H1 (cell line): ENCODE measurements around the gene CASZ1. TPM values are rescaled to one million over a fixed set of nuclear protein-coding genes. Genes with fewer than 3 reads are reported as not detected.
A peak's percentile ranks its signal among the peaks of the same experiment; 100 is the strongest.

Source experiments
- CTCF ChIA-PET: fragments of 300-600 bp; sonication (Branson Sonifier 250); formaldehyde crosslinking; loops from one replicate; lab custom pipeline; 2021; ENCODE audit not compliant: partially characterized antibody; lab: Charles Lee
- POLR2A ChIA-PET: fragments of 300-600 bp; sonication (Branson Sonifier 250); formaldehyde crosslinking; loops from one replicate; lab custom pipeline; 2021; ENCODE audit warnings: inconsistent platforms; ENCODE audit not compliant: partially characterized antibody; lab: Charles Lee
- DNase-seq, 2 experiments: peaks; one replicate each; pipeline versions ENCODE4 v3.0.0 to v3.0.0-alpha.2; 2010 to 2022; ENCODE audit warnings: low spot score in 2 of 2, low read depth in 1 of 2, mixed read lengths in 1 of 2
- FAIRE-seq: peaks from 2 replicates; lab custom pipeline; 2011; peaks lifted over from hg19 to GRCh38; lab: Jason Lieb, UNC
- H2AFZ ChIP-seq: 2 replicates; pipeline ENCODE4 v1.8.1; 2012; ENCODE audit warnings: low read length, inconsistent platforms
- H2AK5ac ChIP-seq: 2 replicates; pipeline ENCODE4 v1.6.1; 2013; ENCODE audit warnings: low read depth, low read length
- H2BK120ac ChIP-seq: replicated peaks from 2 replicates; pipeline ENCODE3; 2013; ENCODE audit warnings: low read depth, low read length, inconsistent platforms
- H2BK12ac ChIP-seq: 2 replicates; pipeline ENCODE4 v1.6.1; 2013; ENCODE audit warnings: low read depth, low read length
- H2BK15ac ChIP-seq: 2 replicates; pipeline ENCODE4 v1.6.1; 2013; ENCODE audit warnings: low read length
- H2BK20ac ChIP-seq: 2 replicates; pipeline ENCODE4 v1.6.1; 2013; ENCODE audit warnings: low read length
- H2BK5ac ChIP-seq: 2 replicates; pipeline ENCODE4 v1.6.1; 2013; ENCODE audit warnings: low read depth, low read length
- H3K14ac ChIP-seq: 2 replicates; pipeline ENCODE4 v1.6.1; 2013; ENCODE audit warnings: inconsistent platforms; ENCODE audit not compliant: insufficient read length
- H3K18ac ChIP-seq: 2 replicates; pipeline ENCODE4 v1.6.1; 2013; ENCODE audit warnings: low read length; ENCODE audit errors: extremely low read depth
- H3K23ac ChIP-seq: 2 replicates; pipeline ENCODE4 v1.6.1; 2013; ENCODE audit warnings: inconsistent platforms; ENCODE audit not compliant: insufficient read length
- H3K23me2 ChIP-seq: 2 replicates; pipeline ENCODE4 v1.6.1; 2013; ENCODE audit warnings: low read depth, low read length
- H3K27ac ChIP-seq: 2 replicates; pipeline ENCODE4 v1.6.1; 2011; ENCODE audit warnings: low read depth, low read length, inconsistent platforms
- H3K27me3 ChIP-seq, 4 experiments: replicated peaks in 1 of 4; 1 replicate in 1 of 4; 2 replicates in 3 of 4; pipeline versions ENCODE4 v1.6.1 to v1.8.1; 2011 to 2013; ENCODE audit warnings: low read length in 3 of 4, mild to moderate bottlenecking in 3 of 4, inconsistent platforms in 2 of 4, mixed read lengths in 2 of 4, moderate library complexity in 1 of 4; ENCODE audit not compliant: control insufficient read depth in 3 of 4, insufficient read depth in 3 of 4; ENCODE audit errors: extremely low read depth in 1 of 4
- H3K36me3 ChIP-seq, 4 experiments: 2 replicates each; pipeline versions ENCODE4 v1.6.1 to v1.8.1; 2011 to 2013; ENCODE audit warnings: mild to moderate bottlenecking in 4 of 4, low read length in 3 of 4, moderate library complexity in 2 of 4, control low read depth in 1 of 4, inconsistent platforms in 1 of 4; ENCODE audit not compliant: insufficient read depth in 4 of 4, control insufficient read depth in 2 of 4
- H3K4ac ChIP-seq: replicated peaks from 2 replicates; pipeline ENCODE3; 2013; ENCODE audit warnings: low read length, low read depth, mixed read lengths, inconsistent platforms; ENCODE audit not compliant: insufficient read length
- H3K4me1 ChIP-seq, 4 experiments: replicated peaks in 1 of 4; 1 replicate in 1 of 4; 2 replicates in 3 of 4; pipeline versions ENCODE4 v1.6.1 to v1.8.1; 2011 to 2013; ENCODE audit warnings: low read length in 3 of 4, inconsistent platforms in 2 of 4, mixed read lengths in 1 of 4; ENCODE audit not compliant: insufficient read depth in 4 of 4, control insufficient read depth in 3 of 4
- H3K4me2 ChIP-seq, 2 experiments: 2 replicates each; pipeline versions ENCODE4 v1.6.1 to v1.8.1; 2011 to 2013; ENCODE audit warnings: low read depth in 2 of 2, low read length in 2 of 2, control low read depth in 1 of 2, inconsistent platforms in 1 of 2, mild to moderate bottlenecking in 1 of 2; ENCODE audit not compliant: insufficient read depth in 1 of 2
- H3K4me3 ChIP-seq, 4 experiments: fragments of 200-600, 300-600 bp in 1 of 4; sonication (generic), shearing (Covaris generic), sonication (Bioruptor Twin) in 1 of 4; 2 replicates each; pipeline versions ENCODE4 v1.5.1 to v1.8.1; 2011 to 2016; ENCODE audit warnings: low read length in 4 of 4, low read depth in 3 of 4, control low read depth in 2 of 4, inconsistent platforms in 2 of 4, mild to moderate bottlenecking in 2 of 4, mixed read lengths in 1 of 4, moderate library complexity in 1 of 4; ENCODE audit not compliant: insufficient read depth in 2 of 4; ENCODE audit errors: extremely low read depth in 1 of 4
- H3K56ac ChIP-seq: replicated peaks from 2 replicates; pipeline ENCODE3; 2013; ENCODE audit warnings: low read depth, mild to moderate bottlenecking, mixed read lengths, low read length, inconsistent platforms; ENCODE audit not compliant: insufficient read length
- H3K79me1 ChIP-seq: 2 replicates; pipeline ENCODE4 v1.6.1; 2013; ENCODE audit warnings: low read depth, low read length, control low read depth
- H3K79me2 ChIP-seq, 2 experiments: 2 replicates each; pipeline versions ENCODE4 v1.6.1 to v1.8.1; 2012 to 2013; ENCODE audit warnings: low read length in 2 of 2, mild to moderate bottlenecking in 2 of 2, inconsistent platforms in 1 of 2; ENCODE audit not compliant: insufficient read depth in 2 of 2, control insufficient read depth in 1 of 2
- H3K9ac ChIP-seq, 4 experiments: replicated peaks in 1 of 4; 1 replicate in 1 of 4; 2 replicates in 3 of 4; pipeline versions ENCODE4 v1.6.1 to v1.8.1; 2011 to 2013; ENCODE audit warnings: low read depth in 3 of 4, low read length in 3 of 4, control low read depth in 2 of 4, mild to moderate bottlenecking in 2 of 4, moderate library complexity in 2 of 4, inconsistent platforms in 1 of 4; ENCODE audit errors: extremely low read depth in 1 of 4
- H3K9me3 ChIP-seq, 2 experiments: 2 replicates each; pipeline versions ENCODE4 v1.6.1 to v1.8.1; 2012 to 2013; ENCODE audit warnings: mild to moderate bottlenecking in 2 of 2, moderate library complexity in 2 of 2, control low read depth in 1 of 2, inconsistent platforms in 1 of 2, low read depth in 1 of 2, low read length in 1 of 2, mixed read lengths in 1 of 2; ENCODE audit not compliant: insufficient read depth in 2 of 2
- H4K20me1 ChIP-seq, 2 experiments: replicated peaks in 1 of 2; 2 replicates each; pipeline versions ENCODE3 to v1.8.1; 2011 to 2013; ENCODE audit warnings: inconsistent platforms in 2 of 2, low read length in 2 of 2, mild to moderate bottlenecking in 1 of 2; ENCODE audit not compliant: insufficient read depth in 2 of 2, control insufficient read depth in 1 of 2
- H4K5ac ChIP-seq: 2 replicates; pipeline ENCODE4 v1.6.1; 2013; ENCODE audit warnings: low read length, low read depth, mixed read lengths, inconsistent platforms; ENCODE audit not compliant: insufficient read length
- H4K8ac ChIP-seq: 2 replicates; pipeline ENCODE4 v1.8.0; 2013; ENCODE audit warnings: mild to moderate bottlenecking, moderate library complexity, low read length, inconsistent platforms; ENCODE audit not compliant: insufficient read depth; ENCODE audit errors: extremely low read depth
- H4K91ac ChIP-seq: replicated peaks from 2 replicates; pipeline ENCODE3; 2013; ENCODE audit warnings: low read length, mixed read lengths, inconsistent platforms; ENCODE audit not compliant: insufficient read length
- HDAC2 ChIP-seq, 2 experiments: fragments of 300-600 bp in 1 of 2; sonication (generic) in 1 of 2; IDR thresholded peaks; 2 replicates each; pipeline ENCODE4 v1.6.1; 2011 to 2012; ENCODE audit warnings: low read depth in 2 of 2, low read length in 2 of 2, mild to moderate bottlenecking in 2 of 2, moderate library complexity in 2 of 2, borderline replicate concordance in 1 of 2, inconsistent platforms in 1 of 2
- KDM1A ChIP-seq: fragments of 200-600, 300-600 bp; sonication (generic); IDR thresholded peaks from 2 replicates; pipeline ENCODE4 v1.7.1; 2016; ENCODE audit warnings: mild to moderate bottlenecking, low read length, borderline replicate concordance
- RXRA ChIP-seq: IDR thresholded peaks from 2 replicates; pipeline ENCODE4 v1.6.1; 2011; ENCODE audit warnings: low read depth, mild to moderate bottlenecking, low read length, moderate library complexity; ENCODE audit not compliant: insufficient read depth
- WGBS, 2 experiments: shearing (Covaris generic) in 1 of 2; methylation state at CpG; one replicate each; pipeline versions ENCODE4 v1.1.6 to v1.1.7; 2013 to 2015; ENCODE audit warnings: low lambda C conversion rate in 2 of 2, mixed read lengths in 2 of 2, inconsistent platforms in 1 of 2, low coverage in 1 of 2, missing lambda C conversion rate in 1 of 2; ENCODE audit not compliant: insufficient replicate concordance in 2 of 2, insufficient coverage in 1 of 2, insufficient read length in 1 of 2; ENCODE audit errors: extremely low coverage in 1 of 2, missing lambda C conversion rate in 1 of 2; 5-methylcytosine and 5-hydroxymethylcytosine counted together
- polyA plus RNA-seq, 7 experiments: library from polyadenylated mRNA; depleted of rRNA in 3 of 7; stranded (reverse) in 5 of 7; unstranded in 2 of 7; fragments of >200 nt in 5 of 7; fragments of 200-250 nt in 2 of 7; gene quantifications; 1 replicate in 5 of 7; 2 replicates in 1 of 7; 4 replicates in 1 of 7; pipeline versions ENCODE4 v1.2.1 to v1.2.3, GENCODE V29; 2011 to 2013; ENCODE audit warnings: missing spikeins in 2 of 7, mixed read lengths in 2 of 7
- total RNA-seq: library from RNA; stranded (reverse); fragmentation: NEBNext Ultra II Directional; extraction: Animal tissue kit (Norgen Biotek cat#: 25700); gene quantifications from 2 replicates; pipeline ENCODE4 v1.2.1, GENCODE V29; 2021

CASZ1 gene
- total and polyA plus RNA-seq, 2 of the 8 experiments (the other 6 are each of a cell fraction or from before 2014, with no cell fraction given), result 4.4 to 7.7 TPM

- Histone ChIP-seq H3K36me3 (no peaks in the 10 kb centered on the region), H3K23me2 (no peaks in the 10 kb centered on the region), H3K18ac (no peak overlapping the region), H2BK15ac (no peak overlapping the region), H4K5ac (no peak overlapping the region), H3K4me1 (peaks cover 0 to 17% (median 11%) of the 10 kb centered on the region in 4 experiments; a peak in 6 of 7 replicates), H2BK5ac (no peak overlapping the region), H3K27me3 (no peaks in the 10 kb centered on the region)
- no peak for TF ChIP-seq RXRA
- TF ChIP-seq HDAC2 (IDR thresholded peaks at IDR 0.05; ENCODE audit: borderline replicate concordance in 1 of 2, low read depth in 2 of 2, low read length in 2 of 2), result 0 out of 4 replicates have a peak, but pooled peaks of 1 of the 2 experiments have one; percentile 51
- TF ChIP-seq KDM1A, result peak; percentile 91
- TF ChIP-seq, all 59 proteins: peak for 2
- FAIRE-seq (no peak), DNase-seq (no peak)
- Histone ChIP-seq H2BK12ac (peak overlapping the region; percentile 68), H3K56ac (no peak overlapping the region), H2BK120ac (no peak overlapping the region), H3K4me2 (peak overlapping the region in 1 of 2 experiments; percentile 20; a peak in 1 of 4 replicates), H3K23ac (no peak overlapping the region), H3K27ac (no peak overlapping the region), H3K79me2 (no peaks in the 10 kb centered on the region), H4K20me1 (no peaks in the 10 kb centered on the region), H3K9ac (no peak overlapping the region), H2BK20ac (no peak overlapping the region), H4K91ac (no peak overlapping the region), H2AK5ac (no peak overlapping the region), H3K14ac (no peak overlapping the region), H2AFZ (no peak overlapping the region), H3K4ac (peak overlapping the region; percentile 23), H3K9me3 (no peaks in the 10 kb centered on the region), H3K4me3 (no peak overlapping the region), H3K79me1 (no peaks in the 10 kb centered on the region), H4K8ac (no peak overlapping the region)
- 95% methylated on average over 10 of the region's 10 CpGs; no CpG with 5 or more reads in 1 of the 2 experiments for WGBS, 2 experiments
- ChIA-PET CTCF (interaction anchor here (0.6 to 3.2 kb wide), 7 partner anchors 15 to 277 kb away, joined by 3 to 15 read pairs (median 3); no protein-coding TSS in a partner anchor), POLR2A (interaction anchor here (0.6 to 1.8 kb wide), 9 partner anchors 14 to 175 kb away, joined by 3 read pairs; no protein-coding TSS in a partner anchor)
Measured at GRCh38 chr1:10814312-10814711, 17.9 kb upstream of the CASZ1 start.
